ENCODE results near the gene IGFL3. TPM values are rescaled to one million over a fixed set of nuclear protein-coding genes. Genes with fewer than 3 reads are reported as not detected.
A peak's percentile ranks its signal among the peaks of the same experiment; 100 is the strongest.

IGFL3 gene
- total RNA-seq, 4 donors from 2014 or later = not detected

- intact Hi-C loops (cut with DNase I) = no loop called here
- Histone ChIP-seq H3K4me1 (no peaks in the 10 kb centered on the region), H3K36me3 (no peaks in the 10 kb centered on the region), H3K27ac (replicated peaks in 1 of 4) (no peak overlapping the region), H3K4me3 (no peak overlapping the region), H3K27me3 (peaks cover 0 to 21% (median 0%) of the 10 kb centered on the region in 4 donors), H3K9me3 (no peaks in the 10 kb centered on the region)
- DNase-seq (ENCODE audit: extremely low spot score) = peak; percentile 45
- no peak for TF ChIP-seq POLR2A (IDR thresholded peaks at IDR 0.05; ENCODE audit: low read depth)
- no peak for TF ChIP-seq EP300 (IDR thresholded peaks at IDR 0.05)
- 63% methylated on average over 8 of the region's 8 CpGs for WGBS
Observed at GRCh38 chr19:46147166-46147740, 22.8 kb upstream of the IGFL3 start.

GRCh38 chr19:46144756-46145155 is 20.3 kb upstream of the IGFL3 start:
- H3K36me3 ChIP-seq = no peaks in the 10 kb centered on the region
- 36% methylated on average over 3 of the region's 3 CpGs for WGBS
- peak; percentile 47 for DNase-seq (ENCODE audit: extremely low spot score)
- TF ChIP-seq POLR2A (IDR thresholded peaks at IDR 0.05; ENCODE audit: low read depth) (no peak), POLR2AphosphoS5 (IDR thresholded peaks at IDR 0.05) (no peak), EP300 (IDR thresholded peaks at IDR 0.05) (no peak), CTCF (IDR thresholded peaks at IDR 0.05) (no peak)
- no peak overlapping the region for H3K27ac ChIP-seq (replicated peaks in 1 of 4)
- intact Hi-C loops (cut with DNase I) = no loop called here
- H3K4me3 ChIP-seq = no peak overlapping the region
- H3K27me3 ChIP-seq = peaks cover 0 to 9% (median 0%) of the 10 kb centered on the region in 4 donors
- no peaks in the 10 kb centered on the region for H3K9me3 ChIP-seq
- H3K4me1 ChIP-seq = no peaks in the 10 kb centered on the region

GRCh38 chr19:46142294-46142693 is 17.8 kb upstream of the IGFL3 start:
- Histone ChIP-seq H3K27ac (replicated peaks in 1 of 4) (no peak overlapping the region), H3K9me3 (no peaks in the 10 kb centered on the region), H3K36me3 (no peaks in the 10 kb centered on the region), H3K27me3 (peaks cover 0 to 2% (median 0%) of the 10 kb centered on the region in 4 donors), H3K4me3 (no peak overlapping the region), H3K4me1 (no peaks in the 10 kb centered on the region)
- DNase-seq (ENCODE audit: extremely low spot score) = peak; percentile 47
- 78% methylated on average over 4 of the region's 4 CpGs for WGBS
- intact Hi-C loops (cut with DNase I) = no loop called here
- TF ChIP-seq POLR2AphosphoS5 (IDR thresholded peaks at IDR 0.05) (no peak), EP300 (IDR thresholded peaks at IDR 0.05) (no peak), POLR2A (IDR thresholded peaks at IDR 0.05; ENCODE audit: low read depth) (no peak), CTCF (IDR thresholded peaks at IDR 0.05) (no peak)

- DNase-seq (ENCODE audit: extremely low spot score) = peak; percentile 53
- intact Hi-C loops (cut with DNase I) = no loop called here
- H3K36me3 ChIP-seq = no peaks in the 10 kb centered on the region
- H3K4me3 ChIP-seq = no peak overlapping the region
- H3K27me3 ChIP-seq = peaks cover 0 to 2% (median 0%) of the 10 kb centered on the region in 4 donors
- no peaks in the 10 kb centered on the region for H3K9me3 ChIP-seq
- no peak overlapping the region for H3K27ac ChIP-seq (replicated peaks in 1 of 4)
- H3K4me1 ChIP-seq = no peaks in the 10 kb centered on the region
- WGBS = 57% methylated on average over 1 of the region's 1 CpG
- TF ChIP-seq CTCF (IDR thresholded peaks at IDR 0.05) (no peak), POLR2A (IDR thresholded peaks at IDR 0.05; ENCODE audit: low read depth) (no peak), POLR2AphosphoS5 (IDR thresholded peaks at IDR 0.05) (no peak), EP300 (IDR thresholded peaks at IDR 0.05) (no peak)
Observed at GRCh38 chr19:46141421-46141820, 16.9 kb upstream of the IGFL3 start.

GRCh38 chr19:46137915-46138473 is 13.5 kb upstream of the IGFL3 start:
- Histone ChIP-seq H3K4me1 (peaks cover 15 to 18% (median 18%) of the 10 kb centered on the region in 4 donors), H3K36me3 (no peaks in the 10 kb centered on the region), H3K4me3 (no peak overlapping the region), H3K27me3 (no peaks in the 10 kb centered on the region), H3K27ac (replicated peaks in 1 of 4) (no peak overlapping the region), H3K9me3 (no peaks in the 10 kb centered on the region)
- WGBS = 82% methylated on average over 4 of the region's 4 CpGs
- peak; percentile 60 for DNase-seq (ENCODE audit: extremely low spot score)
- TF ChIP-seq POLR2AphosphoS5 (IDR thresholded peaks at IDR 0.05) (no peak), CTCF (IDR thresholded peaks at IDR 0.05) (no peak), EP300 (IDR thresholded peaks at IDR 0.05) (no peak), POLR2A (IDR thresholded peaks at IDR 0.05; ENCODE audit: low read depth) (no peak)
- intact Hi-C loops (cut with DNase I) = no loop called here
